Right cardiac atrium (tissue), 5 donors: ENCODE results near the gene IFT20. TPM values are rescaled to one million over a fixed set of nuclear protein-coding genes. Genes with fewer than 3 reads are reported as not detected.

Experiments
- ATAC-seq, 2 donors: fragments of 200-7000 bp; cut with Tn5 transposase; one replicate each; pipeline versions ENCODE4 v1.8.0 to v1.9.1; 2020; ENCODE audit warnings: moderate library complexity in 2 of 2, mild to moderate bottlenecking in 1 of 2
- DNase-seq, 3 donors: peaks; one replicate each; pipeline ENCODE4 v3.0.0-alpha.2; 2020
- H3K27ac ChIP-seq: one replicate; pipeline ENCODE4 v1.5.1; 2013; ENCODE audit warnings: mild to moderate bottlenecking, low read length, control low read depth, moderate library complexity
- H3K27me3 ChIP-seq: one replicate; pipeline ENCODE4 v1.6.1; 2013; ENCODE audit not compliant: control insufficient read depth, insufficient read depth
- H3K4me1 ChIP-seq: one replicate; pipeline ENCODE4 v1.6.1; 2013; ENCODE audit warnings: low read length; ENCODE audit not compliant: control insufficient read depth, insufficient read depth
- H3K4me3 ChIP-seq: one replicate; pipeline ENCODE4 v1.5.1; 2013; ENCODE audit warnings: low read length, control low read depth
- H3K9me3 ChIP-seq: one replicate; pipeline ENCODE4 v1.6.1; 2013; ENCODE audit warnings: low read length; ENCODE audit not compliant: control insufficient read depth
- WGBS: extraction: QIAGEN DNeasy Blood & Tissue Kit; methylation state at CpG from one replicate; pipeline ENCODE4 v1.1.7; 2013; 5-methylcytosine and 5-hydroxymethylcytosine counted together
- intact Hi-C, 4 donors: fragments of 100-400 bp; cut with DNase I; formaldehyde crosslinking; loops; one replicate each; pipeline versions ENCODE4 v1.11.0 to v1.14.0; 2022 to 2023
- long read RNA-seq, 4 donors: library from polyadenylated mRNA; unstranded; transcript quantifications; one replicate each; pipeline ENCODE4 v2.0.0, GENCODE V29; 2020 to 2021
- polyA plus RNA-seq: library from polyadenylated mRNA; stranded (reverse); fragments of 200-250 nt; gene quantifications from one replicate; pipeline ENCODE4 v1.2.3, GENCODE V29; 2013
- total RNA-seq, 4 donors: library from RNA; stranded (reverse); fragmentation: NEBNext Ultra II Directional; extraction: Animal tissue kit (Norgen Biotek cat#: 25700); gene quantifications; one replicate each; pipeline ENCODE4 v1.2.1, GENCODE V29; 2021
- donor health status: healthy with polysubstance abuse.
- donor health status: DM: no; HTN: yes; CAD: no.
- donor health status: DM: no; HTN: no; CAD: no.
- donor health status: DM: no; HTN: yes; CAD: no; lungs with severe emphysema.
- donor health status: DM: yes; HTN: yes; CAD: no.

IFT20 gene, protein sequence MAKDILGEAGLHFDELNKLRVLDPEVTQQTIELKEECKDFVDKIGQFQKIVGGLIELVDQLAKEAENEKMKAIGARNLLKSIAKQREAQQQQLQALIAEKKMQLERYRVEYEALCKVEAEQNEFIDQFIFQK
- total RNA-seq (10 to 100 TPM; 20.6 to 22.8 (median 21.3) TPM), polyA plus RNA-seq (27.0 TPM)
- long read RNA-seq, donor 1, transcript IFT20-214 (6 exons, 1,071 nt): major isoform, 7 of 12 reads
- long read RNA-seq, donor 1, partial matches to known transcripts: 0 of 12 reads
- long read RNA-seq, donor 1, other reads (novel, unspliced or antisense): 2 of 12 reads
- long read RNA-seq, donor 2, partial matches to known transcripts: 0 of 5 reads
- long read RNA-seq, donor 2, other reads (novel, unspliced or antisense): 0 of 5 reads
- long read RNA-seq, donor 3, transcript IFT20-214 (6 exons, 1,071 nt): major isoform, 5 of 19 reads
- long read RNA-seq, donor 3, transcript IFT20-213 (1 exons, 1,485 nt): major isoform, 5 of 19 reads
- long read RNA-seq, donor 3, partial matches to known transcripts: 2 of 19 reads
- long read RNA-seq, donor 3, other reads (novel, unspliced or antisense): 2 of 19 reads
- long read RNA-seq, donor 4, transcript IFT20-214 (6 exons, 1,071 nt): major isoform, 5 of 10 reads
- long read RNA-seq, donor 4, partial matches to known transcripts: 1 of 10 reads
- long read RNA-seq, donor 4, other reads (novel, unspliced or antisense): 1 of 10 reads

DNA sequence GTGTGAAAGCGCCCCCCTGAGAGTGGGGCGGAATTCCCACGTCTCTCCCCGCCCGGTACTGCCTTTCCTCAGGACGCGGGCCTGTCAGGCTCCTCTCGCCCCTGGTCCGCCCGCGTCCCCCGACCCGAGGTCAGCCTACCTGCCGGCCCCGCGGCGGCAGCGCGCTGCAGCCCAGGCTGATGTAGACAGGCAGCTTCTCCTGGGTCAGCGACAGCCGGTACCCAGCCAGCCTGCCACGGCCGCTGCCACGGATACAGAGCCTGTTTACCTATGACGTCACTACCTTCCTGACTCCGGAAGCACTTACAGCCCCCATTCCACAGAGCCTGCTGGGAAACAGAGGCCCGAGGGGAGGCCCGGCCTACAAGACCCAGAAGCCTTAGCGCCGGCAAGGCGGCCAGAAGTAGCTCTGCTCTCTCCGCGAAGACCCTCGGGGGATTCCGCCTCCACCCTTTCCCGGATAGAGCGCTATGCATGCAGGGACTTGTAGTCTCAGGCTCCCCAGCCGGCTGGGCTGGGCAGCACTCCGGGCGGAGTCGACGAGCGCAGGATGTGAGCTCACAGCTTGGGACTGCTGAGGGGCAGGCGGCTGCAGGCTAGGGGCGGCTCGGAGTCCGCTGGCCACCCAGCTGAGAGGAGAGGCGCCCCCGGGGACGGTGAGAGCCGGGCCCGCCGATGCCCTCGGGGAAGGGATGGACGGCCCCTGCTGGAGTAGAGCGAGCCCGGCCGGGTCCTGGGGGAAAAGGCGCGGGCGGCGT is at the start of gene IFT20, which contains the start of gene TNFAIP1:
Gene IFT20 (minus strand): TSS at position 272 of the 758 bp plus-strand sequence. CDS start 3,487 bp downstream, outside the sequence.
Gene TNFAIP1 (plus strand): TSS at position 561 of the 758 bp plus-strand sequence. CDS start 3,761 bp downstream, outside the sequence.
- H3K27me3 ChIP-seq: no peaks in the 10 kb centered on the region
- intact Hi-C loops: no loop called here
- peak; percentile 93 to 98 for ATAC-seq
- H3K4me1 ChIP-seq: peaks cover 11% of the 10 kb centered on the region
- peak within 1 kb of the TSS; percentile 95 for H3K4me3 ChIP-seq
- peak within 1 kb of the TSS; percentile 98 for H3K27ac ChIP-seq
- DNase-seq: peak; percentile 100
- no peaks in the 10 kb centered on the region for H3K9me3 ChIP-seq
- WGBS: under 1% methylated on average over 62 of the region's 62 CpGs

DNA sequence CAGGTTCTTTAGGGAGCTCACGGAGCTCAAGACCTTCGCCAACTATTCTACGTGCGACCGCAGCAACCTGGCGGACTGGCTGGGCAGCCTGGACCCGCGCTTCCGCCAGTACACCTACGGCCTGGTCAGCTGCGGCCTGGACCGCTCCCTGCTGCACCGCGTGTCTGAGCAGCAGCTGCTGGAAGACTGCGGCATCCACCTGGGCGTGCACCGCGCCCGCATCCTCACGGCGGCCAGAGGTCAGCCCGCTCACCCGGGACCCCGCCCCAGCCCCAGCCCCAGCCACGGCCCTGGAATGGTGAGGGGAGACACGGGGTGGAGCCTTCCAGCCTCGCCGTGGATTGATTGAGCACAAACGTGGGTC is 49.7 kb upstream of the IFT20 start:
- peak in 1 of 3 donors; percentile 61 for DNase-seq
- H3K4me3 ChIP-seq: peak overlapping the region; percentile 11
- H3K27ac ChIP-seq: no peak overlapping the region
- 40% methylated on average over 29 of the region's 29 CpGs for WGBS
- no peaks in the 10 kb centered on the region for H3K4me1 ChIP-seq
- H3K9me3 ChIP-seq: no peaks in the 10 kb centered on the region
- intact Hi-C loops: no loop called here
- H3K27me3 ChIP-seq: no peaks in the 10 kb centered on the region
- peak; percentile 44 to 47 for ATAC-seq

DNA sequence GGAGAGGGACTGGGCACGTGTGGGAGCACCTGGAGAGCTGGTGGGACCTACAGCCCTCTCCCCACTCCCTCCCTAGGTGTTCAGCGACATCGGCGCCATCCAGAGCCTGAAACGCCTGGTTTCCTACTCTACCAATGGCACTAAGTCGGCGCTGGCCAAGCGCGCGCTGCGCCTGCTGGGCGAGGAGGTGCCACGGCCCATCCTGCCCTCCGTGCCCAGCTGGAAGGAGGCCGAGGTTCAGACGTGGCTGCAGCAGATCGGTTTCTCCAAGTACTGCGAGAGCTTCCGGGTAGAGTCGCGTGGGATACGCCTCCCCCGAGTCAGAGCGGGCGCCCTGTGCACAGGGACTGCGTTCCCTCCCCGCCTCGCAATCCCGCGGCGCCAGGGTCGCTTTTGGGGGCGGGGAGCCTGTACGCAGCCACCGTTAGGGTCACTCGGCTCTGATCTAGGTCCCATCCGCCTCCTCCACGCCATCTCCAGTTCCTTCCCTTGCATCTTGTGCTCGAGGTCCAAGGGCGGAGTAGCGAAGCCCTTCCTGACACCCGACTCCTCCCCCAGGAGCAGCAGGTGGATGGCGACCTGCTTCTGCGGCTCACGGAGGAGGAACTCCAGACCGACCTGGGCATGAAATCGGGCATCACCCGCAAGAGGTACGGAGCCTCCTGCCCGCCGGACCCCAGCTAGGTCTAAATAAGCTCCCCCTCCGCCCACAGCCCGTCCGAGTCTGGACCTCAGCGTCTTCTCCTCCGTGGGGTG is 49.2 kb upstream of the IFT20 start:
- no peaks in the 10 kb centered on the region for H3K4me1 ChIP-seq

DNA sequence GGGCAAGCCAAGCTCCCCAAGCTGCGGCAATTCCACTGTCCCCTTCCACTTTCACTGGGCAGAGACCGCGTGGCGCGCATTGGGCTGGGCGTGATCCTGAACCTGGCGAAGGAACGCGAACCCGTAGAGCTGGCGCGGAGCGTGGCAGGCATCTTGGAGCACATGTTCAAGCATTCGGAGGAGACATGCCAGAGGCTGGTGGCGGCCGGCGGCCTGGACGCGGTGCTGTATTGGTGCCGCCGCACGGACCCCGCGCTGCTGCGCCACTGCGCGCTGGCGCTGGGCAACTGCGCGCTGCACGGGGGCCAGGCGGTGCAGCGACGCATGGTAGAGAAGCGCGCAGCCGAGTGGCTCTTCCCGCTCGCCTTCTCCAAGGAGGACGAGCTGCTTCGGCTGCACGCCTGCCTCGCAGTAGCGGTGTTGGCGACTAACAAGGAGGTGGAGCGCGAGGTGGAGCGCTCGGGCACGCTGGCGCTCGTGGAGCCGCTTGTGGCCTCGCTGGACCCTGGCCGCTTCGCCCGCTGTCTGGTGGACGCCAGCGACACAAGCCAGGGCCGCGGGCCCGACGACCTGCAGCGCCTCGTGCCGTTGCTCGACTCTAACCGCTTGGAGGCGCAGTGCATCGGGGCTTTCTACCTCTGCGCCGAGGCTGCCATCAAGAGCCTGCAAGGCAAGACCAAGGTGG is 46.0 kb upstream of the IFT20 start:
- 31% methylated on average over 72 of the region's 72 CpGs for WGBS
- intact Hi-C loops: no loop called here
- DNase-seq: peak in 2 of 3 donors; percentile 57 to 62
- no peak for ATAC-seq
- no peaks in the 10 kb centered on the region for H3K4me1 ChIP-seq
- H3K27me3 ChIP-seq: no peaks in the 10 kb centered on the region
- H3K9me3 ChIP-seq: no peaks in the 10 kb centered on the region
- no peak overlapping the region for H3K4me3 ChIP-seq
- H3K27ac ChIP-seq: no peak overlapping the region

More for the DNA sequence above, 49.2 kb upstream of the IFT20 start:
- no peaks in the 10 kb centered on the region for H3K9me3 ChIP-seq
- WGBS: 28% methylated on average over 56 of the region's 56 CpGs
- H3K27ac ChIP-seq: no peak overlapping the region
- intact Hi-C loops: no loop called here
- DNase-seq (peak; percentile 51 to 83 (median 72)), ATAC-seq (peak; percentile 82 to 87)
- H3K4me3 ChIP-seq: peak overlapping the region; percentile 11
- H3K27me3 ChIP-seq: no peaks in the 10 kb centered on the region

DNA sequence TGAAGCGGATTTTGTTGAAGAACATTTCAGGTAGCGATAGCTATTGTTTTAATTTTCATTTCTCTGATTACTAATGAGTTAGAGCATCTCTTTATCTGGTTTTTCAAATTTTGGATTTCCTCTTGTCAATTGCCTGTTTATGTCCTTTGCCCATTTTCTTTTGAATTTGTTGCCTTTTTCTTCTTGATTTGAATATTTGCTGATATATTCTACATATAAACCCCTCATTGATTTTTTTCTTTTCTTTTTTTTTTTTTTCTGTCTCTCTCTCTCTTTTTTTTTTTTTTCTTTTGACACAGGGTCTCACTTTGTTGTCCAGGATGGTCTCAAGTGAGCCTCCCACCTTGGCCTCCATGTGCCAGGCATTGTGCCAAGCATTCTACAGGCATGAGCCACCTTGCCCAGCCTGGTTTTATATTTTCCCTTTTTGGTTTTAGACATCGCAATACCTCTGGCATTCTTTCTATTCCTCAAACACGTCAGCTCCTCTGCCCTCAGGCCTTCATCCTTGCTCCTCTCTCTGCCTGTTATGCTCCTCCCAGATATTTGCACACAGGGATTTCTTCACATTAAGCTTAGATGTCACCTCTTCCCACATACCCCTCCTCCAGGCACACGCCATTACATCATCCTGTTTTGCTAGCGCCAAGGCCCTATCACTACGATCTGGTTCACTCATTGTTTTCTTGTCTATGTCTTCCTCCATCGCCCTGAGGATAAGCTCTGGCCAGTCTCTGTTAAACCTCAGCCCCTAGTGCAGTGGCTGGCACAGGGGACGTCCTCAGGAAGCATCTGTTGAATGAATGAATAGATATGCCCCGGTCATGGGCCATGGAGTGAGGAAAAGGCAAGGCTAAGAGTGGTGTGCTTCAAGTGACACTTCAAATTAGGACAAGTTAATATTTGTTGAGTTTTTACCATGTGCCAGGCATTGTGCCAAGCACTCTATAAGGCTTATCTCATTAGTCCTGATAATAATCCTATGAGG is 44.8 kb upstream of the IFT20 start:
- Histone ChIP-seq H3K9me3 (no peaks in the 10 kb centered on the region), H3K4me3 (no peak overlapping the region), H3K27me3 (no peaks in the 10 kb centered on the region), H3K4me1 (no peaks in the 10 kb centered on the region), H3K27ac (no peak overlapping the region)
- DNase-seq: no peak
- no peak for ATAC-seq
- WGBS: 70% methylated on average over 10 of the region's 10 CpGs
- intact Hi-C loops: no loop called here

GRCh38 chr17:28372945-28373274 is 37.6 kb upstream of the IFT20 start:
- H3K4me3 ChIP-seq: no peak overlapping the region

DNA sequence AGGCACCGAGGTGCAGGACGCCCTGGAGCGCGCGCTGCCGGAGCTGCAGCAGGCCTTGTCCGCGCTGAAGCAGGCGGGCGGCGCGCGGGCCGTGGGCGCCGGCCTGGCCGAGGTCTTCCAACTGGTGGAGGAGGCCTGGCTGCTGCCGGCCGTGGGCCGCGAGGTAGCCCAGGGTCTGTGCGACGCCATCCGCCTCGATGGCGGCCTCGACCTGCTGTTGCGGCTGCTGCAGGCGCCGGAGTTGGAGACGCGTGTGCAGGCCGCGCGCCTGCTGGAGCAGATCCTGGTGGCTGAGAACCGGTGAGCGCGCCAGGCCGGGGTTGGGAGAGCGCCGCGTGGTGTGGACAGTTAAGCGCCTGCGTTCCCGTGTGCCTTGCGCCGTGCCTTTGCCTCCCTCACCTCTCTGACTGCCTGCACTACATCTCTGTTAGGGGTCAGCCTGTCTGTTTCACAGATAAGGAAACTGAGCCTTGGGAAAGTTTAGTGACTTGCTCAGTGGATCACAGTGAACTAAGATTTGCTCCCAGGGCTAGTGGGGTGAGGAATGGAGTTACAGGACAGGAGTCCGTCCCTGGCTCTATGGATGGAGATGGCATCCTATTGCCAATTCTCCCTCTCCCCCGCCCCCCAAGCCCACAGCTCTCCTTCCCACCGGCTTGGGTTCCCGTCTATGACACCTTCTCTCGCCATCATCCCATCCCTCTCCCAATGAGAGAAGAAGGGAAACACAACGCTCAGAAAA is 37.1 kb upstream of the IFT20 start:
- WGBS: 8% methylated on average over 53 of the region's 53 CpGs
- Histone ChIP-seq H3K27me3 (no peaks in the 10 kb centered on the region), H3K4me1 (peaks cover 14% of the 10 kb centered on the region), H3K27ac (no peak overlapping the region), H3K4me3 (peak overlapping the region; percentile 56), H3K9me3 (no peaks in the 10 kb centered on the region)
- DNase-seq (peak; percentile 45 to 71 (median 68)), ATAC-seq (peak in 1 of 2 donors; percentile 4)
- intact Hi-C loops: no loop called here

More at GRCh38 chr17:28372945-28373274, 37.6 kb upstream of the IFT20 start:
- H3K4me1 ChIP-seq: peaks cover 14% of the 10 kb centered on the region
- H3K9me3 ChIP-seq: no peaks in the 10 kb centered on the region
- no peaks in the 10 kb centered on the region for H3K27me3 ChIP-seq
- intact Hi-C loops: no loop called here
- DNase-seq: no peak
- no peak for ATAC-seq
- WGBS: 81% methylated on average over 6 of the region's 6 CpGs
- no peak overlapping the region for H3K27ac ChIP-seq

DNA sequence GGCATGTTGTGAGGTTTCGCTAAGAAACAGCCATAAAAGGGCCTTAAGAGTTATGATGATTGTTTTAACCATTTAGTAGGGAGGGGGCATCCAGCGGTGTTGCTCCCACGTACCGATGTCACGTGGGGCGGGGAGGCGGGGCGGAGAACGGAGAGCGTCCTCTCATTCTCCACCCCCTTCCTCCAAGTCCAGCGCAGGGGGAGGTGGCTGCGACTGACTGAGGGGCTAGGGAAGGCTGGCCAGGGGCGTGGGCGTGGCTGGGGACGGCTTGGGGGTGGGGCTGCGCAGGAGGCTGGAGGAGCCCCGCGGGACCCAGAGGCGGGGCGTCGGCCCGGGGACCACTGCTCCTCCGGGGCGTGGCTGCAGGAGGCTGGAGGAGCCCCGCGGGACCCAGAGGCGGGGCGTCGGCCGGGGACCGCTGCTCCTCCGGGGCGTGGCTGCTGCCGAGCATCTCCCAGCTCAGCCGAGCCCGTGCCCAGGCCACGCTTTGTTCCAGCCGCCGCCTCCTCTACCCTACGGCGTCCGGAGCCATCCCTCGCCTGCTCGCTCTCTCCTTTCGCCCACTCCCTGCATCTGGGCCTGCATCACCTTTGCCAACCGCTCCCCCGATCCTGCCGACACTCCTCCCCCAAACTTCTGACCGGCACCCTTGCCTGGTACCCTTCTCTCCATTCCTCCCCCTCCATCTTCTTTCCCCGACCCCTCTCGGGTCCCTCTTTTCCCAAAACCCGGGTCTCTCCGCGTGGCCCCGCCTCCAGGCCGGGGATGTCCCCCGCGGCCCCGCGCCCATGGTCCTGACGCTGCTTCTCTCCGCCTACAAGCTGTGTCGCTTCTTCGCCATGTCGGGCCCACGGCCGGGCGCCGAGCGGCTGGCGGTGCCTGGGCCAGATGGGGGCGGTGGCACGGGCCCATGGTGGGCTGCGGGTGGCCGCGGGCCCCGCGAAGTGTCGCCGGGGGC is 36.3 kb upstream of the IFT20 start, which contains the start of gene SARM1:
Gene SARM1 (plus strand): TSS at position 450 of the 958 bp plus-strand sequence. CDS start 339 bp downstream, at position 789.
- under 1% methylated on average over 80 of the region's 80 CpGs for WGBS
- DNase-seq (peak; percentile 94 to 96 (median 94)), ATAC-seq (peak; percentile 86 to 90)
- intact Hi-C loops: no loop called here
- Histone ChIP-seq H3K4me1 (peaks cover 14% of the 10 kb centered on the region), H3K9me3 (no peaks in the 10 kb centered on the region), H3K27me3 (no peaks in the 10 kb centered on the region), H3K27ac (peak within 1 kb of the TSS; percentile 44), H3K4me3 (peak within 1 kb of the TSS; percentile 56)
